ENCODE results near the gene PCDHA2.
A peak's percentile ranks its signal among the peaks of the same experiment; 100 is the strongest.

Gene PCDHA2

DNA sequence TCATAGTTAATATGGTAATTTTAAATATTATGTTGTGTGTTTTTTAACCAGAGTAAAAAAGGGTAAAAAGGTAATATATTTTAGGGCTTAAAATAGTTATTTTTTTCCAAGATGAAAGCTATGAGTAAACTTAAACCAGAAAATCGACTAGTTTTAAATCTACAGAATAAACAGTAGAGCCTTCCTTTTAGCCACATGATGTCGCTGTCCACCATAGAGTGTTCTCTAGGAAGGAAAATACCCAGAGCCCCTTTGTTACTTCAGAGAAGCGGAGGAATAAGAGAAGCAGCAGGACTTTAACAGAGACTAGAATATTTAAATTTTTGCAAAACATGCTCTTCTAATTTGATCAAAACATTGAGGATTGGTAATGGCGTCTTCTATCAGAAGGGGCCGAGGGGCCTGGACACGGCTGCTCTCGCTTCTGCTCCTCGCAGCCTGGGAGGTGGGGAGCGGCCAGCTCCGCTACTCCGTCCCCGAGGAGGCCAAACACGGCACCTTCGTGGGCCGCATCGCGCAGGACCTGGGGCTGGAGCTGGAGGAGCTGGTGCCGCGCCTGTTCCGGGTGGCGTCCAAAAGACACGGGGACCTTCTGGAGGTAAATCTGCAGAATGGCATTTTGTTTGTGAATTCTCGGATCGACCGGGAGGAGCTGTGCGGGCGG, at the start of gene PCDHA2:
PCDHA2 (plus strand) TSS at position 258 of the 664 bp plus-strand sequence.
- no peak for DNase-seq
- Mint-ChIP-seq H3K9me3 (peaks cover 80% of the 10 kb centered on the region), H3K27me3 (ENCODE audit: low read depth, poor library complexity) (no peaks in the 10 kb centered on the region), H3K36me3 (ENCODE audit: low read depth) (peaks cover 48% of the 10 kb centered on the region), H3K4me1 (no peaks in the 10 kb centered on the region), H3K27ac (no peak within 1 kb of the TSS), H3K4me3 (peak within 1 kb of the TSS; percentile 85)
- TF ChIP-seq, protein P1, sequence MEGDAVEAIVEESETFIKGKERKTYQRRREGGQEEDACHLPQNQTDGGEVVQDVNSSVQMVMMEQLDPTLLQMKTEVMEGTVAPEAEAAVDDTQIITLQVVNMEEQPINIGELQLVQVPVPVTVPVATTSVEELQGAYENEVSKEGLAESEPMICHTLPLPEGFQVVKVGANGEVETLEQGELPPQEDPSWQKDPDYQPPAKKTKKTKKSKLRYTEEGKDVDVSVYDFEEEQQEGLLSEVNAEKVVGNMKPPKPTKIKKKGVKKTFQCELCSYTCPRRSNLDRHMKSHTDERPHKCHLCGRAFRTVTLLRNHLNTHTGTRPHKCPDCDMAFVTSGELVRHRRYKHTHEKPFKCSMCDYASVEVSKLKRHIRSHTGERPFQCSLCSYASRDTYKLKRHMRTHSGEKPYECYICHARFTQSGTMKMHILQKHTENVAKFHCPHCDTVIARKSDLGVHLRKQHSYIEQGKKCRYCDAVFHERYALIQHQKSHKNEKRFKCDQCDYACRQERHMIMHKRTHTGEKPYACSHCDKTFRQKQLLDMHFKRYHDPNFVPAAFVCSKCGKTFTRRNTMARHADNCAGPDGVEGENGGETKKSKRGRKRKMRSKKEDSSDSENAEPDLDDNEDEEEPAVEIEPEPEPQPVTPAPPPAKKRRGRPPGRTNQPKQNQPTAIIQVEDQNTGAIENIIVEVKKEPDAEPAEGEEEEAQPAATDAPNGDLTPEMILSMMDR (IDR thresholded peaks at IDR 0.05), result peak; percentile 27

DNA sequence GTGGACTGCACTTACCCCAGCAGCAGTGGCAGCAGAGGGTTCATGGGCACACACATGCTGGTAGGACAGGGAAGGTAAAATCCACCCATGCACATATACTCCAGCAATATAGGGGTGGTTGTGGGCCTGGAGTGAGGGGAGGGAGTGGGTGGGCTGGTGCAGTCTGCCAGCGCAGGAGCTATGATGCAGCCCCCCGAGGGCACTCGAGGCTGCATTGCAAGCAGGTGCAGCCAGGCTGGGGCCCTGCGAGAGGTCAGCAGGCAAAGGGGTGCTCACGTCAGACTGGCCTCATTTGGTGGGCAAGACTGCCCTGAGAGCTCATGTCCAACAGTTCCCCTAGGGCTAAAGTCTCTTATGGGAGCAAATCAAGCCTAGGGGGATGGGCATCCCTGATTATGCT, 41.1 kb upstream of the PCDHA2 start:
- H3K4me1 Mint-ChIP-seq, result no peaks in the 10 kb centered on the region
- DNase-seq, result no peak
- H3K36me3 Mint-ChIP-seq (ENCODE audit: low read depth), result no peaks in the 10 kb centered on the region
- H3K4me3 Mint-ChIP-seq, result no peak overlapping the region
- H3K27me3 Mint-ChIP-seq (ENCODE audit: low read depth, poor library complexity), result peaks cover 5% of the 10 kb centered on the region
- H3K9me3 Mint-ChIP-seq, result peaks cover 88% of the 10 kb centered on the region
- TF ChIP-seq, protein P1 (IDR thresholded peaks at IDR 0.05), result no peak
- no peak overlapping the region for H3K27ac Mint-ChIP-seq

DNA sequence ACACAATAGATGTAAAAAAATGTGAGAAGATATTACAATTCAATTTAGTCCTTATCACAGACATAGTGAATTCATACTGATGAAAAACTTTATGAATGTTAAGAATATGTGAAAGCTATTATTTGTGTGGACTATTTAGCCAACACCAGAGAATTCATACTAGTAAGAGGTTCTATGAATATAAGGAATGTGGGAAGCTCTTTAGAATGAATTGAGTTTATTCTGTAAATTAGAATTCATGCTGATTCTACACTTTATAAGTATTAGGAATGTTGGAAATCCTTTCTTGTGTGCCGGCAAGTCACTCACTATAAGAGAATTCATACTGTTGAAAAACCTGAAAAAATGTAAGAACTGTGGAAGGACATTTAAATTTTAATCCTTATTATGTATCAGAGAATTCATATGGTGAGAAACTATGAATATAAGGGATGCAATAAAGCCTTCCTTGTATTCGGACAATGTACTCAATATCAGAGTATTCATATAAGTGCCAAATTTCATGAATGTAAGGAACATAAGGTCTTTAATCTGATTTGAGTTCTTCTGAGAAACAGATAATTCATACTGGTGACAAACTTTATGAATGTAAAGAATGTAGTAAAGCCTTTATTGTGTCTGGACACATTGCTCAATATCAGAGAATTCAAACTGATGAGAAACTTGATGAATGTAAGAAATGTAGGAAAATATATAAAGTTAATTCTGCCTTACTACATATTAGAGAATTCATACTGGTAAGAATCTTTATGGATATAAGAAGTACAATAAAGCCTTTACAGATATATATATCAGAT, 30.3 kb upstream of the PCDHA2 start:
- DNase-seq, result no peak
- Mint-ChIP-seq H3K9me3 (peaks cover 90% of the 10 kb centered on the region), H3K27me3 (ENCODE audit: low read depth, poor library complexity) (peaks cover 3% of the 10 kb centered on the region), H3K36me3 (ENCODE audit: low read depth) (peaks cover 10% of the 10 kb centered on the region), H3K27ac (no peak overlapping the region), H3K4me1 (no peaks in the 10 kb centered on the region), H3K4me3 (no peak overlapping the region)
- TF ChIP-seq, protein P1 (IDR thresholded peaks at IDR 0.05), result no peak

DNA sequence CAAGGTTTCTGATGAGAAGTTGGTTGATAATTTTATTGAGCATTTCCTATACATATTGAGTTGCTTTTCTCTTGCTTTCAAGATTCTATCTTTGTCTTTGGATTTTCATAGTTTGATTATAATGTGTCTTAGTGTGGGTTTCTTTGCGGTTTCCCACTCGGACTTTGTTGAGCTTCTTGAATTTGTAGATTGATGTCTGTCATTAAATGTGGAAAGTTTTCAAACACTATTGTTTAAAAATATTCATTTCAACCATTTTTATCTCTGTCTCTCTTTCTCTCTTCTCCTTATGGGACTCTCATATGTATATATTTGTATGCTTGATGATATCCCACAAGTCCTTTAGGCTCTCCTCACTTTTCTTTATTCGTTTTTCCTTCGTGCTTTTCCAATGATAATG, 27.2 kb upstream of the PCDHA2 start:
- no peak for DNase-seq
- no peak overlapping the region for H3K27ac Mint-ChIP-seq
- peaks cover 96% of the 10 kb centered on the region for H3K9me3 Mint-ChIP-seq
- H3K27me3 Mint-ChIP-seq (ENCODE audit: low read depth, poor library complexity), result peaks cover 6% of the 10 kb centered on the region
- peaks cover 10% of the 10 kb centered on the region for H3K36me3 Mint-ChIP-seq (ENCODE audit: low read depth)
- no peaks in the 10 kb centered on the region for H3K4me1 Mint-ChIP-seq
- no peak overlapping the region for H3K4me3 Mint-ChIP-seq
- TF ChIP-seq, protein P1 (IDR thresholded peaks at IDR 0.05), result no peak

DNA sequence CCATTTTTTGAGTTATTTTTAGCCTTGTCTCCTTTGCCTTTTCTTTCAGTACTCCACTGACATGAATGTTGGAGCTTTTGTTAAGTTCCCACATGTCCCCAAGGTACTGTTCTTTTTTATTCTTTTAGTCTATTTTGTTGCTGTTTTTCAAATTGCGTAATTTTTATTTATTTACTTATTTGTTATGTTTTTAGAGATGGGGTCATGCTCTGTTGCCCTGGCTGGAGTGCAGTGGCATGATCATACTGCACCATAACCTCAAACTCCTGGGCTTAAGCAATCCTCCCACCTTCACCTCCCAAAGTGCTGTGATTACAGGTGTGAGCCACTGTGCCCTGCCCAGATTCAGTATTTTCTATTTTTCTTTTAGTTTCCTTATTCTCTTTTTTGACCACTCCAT, 14.1 kb upstream of the PCDHA2 start:
- TF ChIP-seq, protein P1 (IDR thresholded peaks at IDR 0.05), result no peak
- Mint-ChIP-seq H3K36me3 (ENCODE audit: low read depth) (peaks cover 4% of the 10 kb centered on the region), H3K4me3 (no peak overlapping the region), H3K27ac (no peak overlapping the region), H3K9me3 (peaks cover 92% of the 10 kb centered on the region), H3K27me3 (ENCODE audit: low read depth, poor library complexity) (no peaks in the 10 kb centered on the region), H3K4me1 (no peaks in the 10 kb centered on the region)
- no peak for DNase-seq

Measured in nephron progenitor cell (in vitro differentiated cells).